ENCODE data around the gene NMNAT3. TPM values are rescaled to one million over a fixed set of nuclear protein-coding genes. Genes with fewer than 3 reads are reported as not detected.
A peak's percentile ranks its signal among the peaks of the same experiment; 100 is the strongest.

NMNAT3 gene
- total and polyA plus RNA-seq, 2 experiments from 2014 or later = 8.3 to 9.2 TPM

DNA sequence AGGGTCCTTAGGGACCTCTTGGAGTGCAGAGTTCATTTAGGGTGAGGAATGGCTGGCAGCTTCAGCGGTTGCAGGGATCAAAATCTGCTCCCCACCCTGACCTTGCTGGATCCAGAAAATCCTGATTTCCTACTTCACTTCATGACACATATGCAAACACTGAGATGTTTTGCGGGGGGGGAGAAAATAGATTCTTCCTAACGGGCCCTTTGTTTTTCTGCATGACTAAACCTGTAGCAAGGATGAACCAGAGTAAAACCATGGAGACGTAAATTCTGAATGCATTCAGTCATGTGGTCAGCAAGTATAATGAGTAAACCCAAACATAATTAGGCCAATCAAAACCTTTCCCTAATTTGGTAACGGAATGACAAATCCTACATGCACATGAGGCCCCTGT is 118.2 kb downstream of the NMNAT3 start (continued):
- TF ChIP-seq STAT1 (IDR thresholded peaks at IDR 0.05; ENCODE audit: unreplicated experiment) = no peak
- no peak for TF ChIP-seq EZH2phosphoT487 (IDR thresholded peaks at IDR 0.05; ENCODE audit: unreplicated experiment)
- TF ChIP-seq JUNB (IDR thresholded peaks at IDR 0.05; ENCODE audit: unreplicated experiment) = no peak
- TF ChIP-seq, protein P1, sequence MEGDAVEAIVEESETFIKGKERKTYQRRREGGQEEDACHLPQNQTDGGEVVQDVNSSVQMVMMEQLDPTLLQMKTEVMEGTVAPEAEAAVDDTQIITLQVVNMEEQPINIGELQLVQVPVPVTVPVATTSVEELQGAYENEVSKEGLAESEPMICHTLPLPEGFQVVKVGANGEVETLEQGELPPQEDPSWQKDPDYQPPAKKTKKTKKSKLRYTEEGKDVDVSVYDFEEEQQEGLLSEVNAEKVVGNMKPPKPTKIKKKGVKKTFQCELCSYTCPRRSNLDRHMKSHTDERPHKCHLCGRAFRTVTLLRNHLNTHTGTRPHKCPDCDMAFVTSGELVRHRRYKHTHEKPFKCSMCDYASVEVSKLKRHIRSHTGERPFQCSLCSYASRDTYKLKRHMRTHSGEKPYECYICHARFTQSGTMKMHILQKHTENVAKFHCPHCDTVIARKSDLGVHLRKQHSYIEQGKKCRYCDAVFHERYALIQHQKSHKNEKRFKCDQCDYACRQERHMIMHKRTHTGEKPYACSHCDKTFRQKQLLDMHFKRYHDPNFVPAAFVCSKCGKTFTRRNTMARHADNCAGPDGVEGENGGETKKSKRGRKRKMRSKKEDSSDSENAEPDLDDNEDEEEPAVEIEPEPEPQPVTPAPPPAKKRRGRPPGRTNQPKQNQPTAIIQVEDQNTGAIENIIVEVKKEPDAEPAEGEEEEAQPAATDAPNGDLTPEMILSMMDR (conservative IDR thresholded peaks at IDR 0.05; ENCODE audit: low read depth in 2 of 2) = no peak
- TF ChIP-seq EZH2 (IDR thresholded peaks at IDR 0.05; ENCODE audit: low read depth, unreplicated experiment) = no peak

DNA sequence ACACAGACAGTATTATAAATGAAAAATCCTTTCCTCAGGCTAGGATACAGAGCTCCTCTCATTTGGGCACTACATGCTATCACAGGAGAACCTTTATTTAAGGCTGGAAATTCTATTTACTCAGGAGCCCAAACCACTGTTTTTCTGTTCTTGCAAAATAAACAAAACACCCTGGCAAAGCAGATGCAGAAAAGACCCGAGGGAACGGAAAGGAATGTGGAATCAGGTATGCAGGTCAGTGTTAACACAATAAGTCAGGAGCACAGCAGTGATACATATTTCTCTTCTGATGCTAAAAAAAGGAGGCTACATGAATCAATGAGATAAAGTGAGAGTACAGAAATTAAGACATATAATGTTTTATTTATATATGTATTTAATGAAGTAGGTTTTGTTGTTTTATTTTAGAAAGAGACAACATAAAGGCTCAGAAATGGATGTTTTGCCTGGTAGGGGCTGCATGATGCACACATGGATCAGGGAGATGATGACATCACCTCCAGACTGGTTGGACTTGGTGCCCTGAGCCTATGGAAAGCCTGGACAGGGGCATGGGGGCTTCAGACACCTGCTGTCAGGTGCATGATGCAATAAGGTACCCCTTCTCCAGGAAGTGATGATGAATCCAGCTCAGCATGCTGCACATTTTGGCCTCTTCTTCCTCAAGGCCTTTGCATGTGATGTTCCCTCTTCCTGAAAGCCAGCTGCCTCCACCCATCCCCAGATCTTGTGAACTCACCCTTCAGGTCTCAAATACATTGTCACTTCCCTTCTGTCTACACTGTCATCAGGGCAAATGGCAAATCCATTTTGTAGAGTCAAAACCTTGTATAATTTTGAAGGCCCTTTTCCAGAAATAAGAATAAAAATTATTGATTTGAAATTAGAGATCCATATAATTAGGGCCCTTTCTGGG is 119.2 kb downstream of the NMNAT3 start:
- Histone ChIP-seq H3K36me3 (ENCODE audit: insufficient read depth) (no peaks in the 10 kb centered on the region), H3K27ac (ENCODE audit: low read depth) (no peak overlapping the region), H3K4me2 (0 out of 2 replicates have a peak overlapping the region, but pooled peaks have one; percentile 20), H3K4me1 (ENCODE audit: insufficient read depth) (peaks cover 18% of the 10 kb centered on the region; the same call in 1 of the 2 replicates), H3K4me3 (no peak overlapping the region), H3K9me2 (ENCODE audit: insufficient read depth) (no peaks in the 10 kb centered on the region; the same call in 1 of the 2 replicates), H4K20me1 (replicated peaks; ENCODE audit: insufficient read depth) (no peaks in the 10 kb centered on the region), H2AFZ (no peak overlapping the region), H3F3A (replicated peaks; ENCODE audit: low read depth) (no peaks in the 10 kb centered on the region), H3K27me3 (ENCODE audit: insufficient read depth) (no peaks in the 10 kb centered on the region), H3K79me2 (replicated peaks; ENCODE audit: insufficient read depth) (no peaks in the 10 kb centered on the region)
- Mint-ChIP-seq H3K27ac (no peak overlapping the region), H3K4me1 (peaks cover 21% of the 10 kb centered on the region), H3K27me3 (ENCODE audit: insufficient read depth, low read depth, poor library complexity) (no peaks in the 10 kb centered on the region), H3K36me3 (ENCODE audit: low read depth) (no peaks in the 10 kb centered on the region), H3K4me3 (no peak overlapping the region), H3K9me3 (no peaks in the 10 kb centered on the region)
- no peak for ATAC-seq
- DNase-seq (ENCODE audit: low spot score) = peak; percentile 36
- no peak for TF ChIP-seq POLR2AphosphoS5 (IDR thresholded peaks at IDR 0.05; ENCODE audit: low read depth)
- TF ChIP-seq, protein P2, sequence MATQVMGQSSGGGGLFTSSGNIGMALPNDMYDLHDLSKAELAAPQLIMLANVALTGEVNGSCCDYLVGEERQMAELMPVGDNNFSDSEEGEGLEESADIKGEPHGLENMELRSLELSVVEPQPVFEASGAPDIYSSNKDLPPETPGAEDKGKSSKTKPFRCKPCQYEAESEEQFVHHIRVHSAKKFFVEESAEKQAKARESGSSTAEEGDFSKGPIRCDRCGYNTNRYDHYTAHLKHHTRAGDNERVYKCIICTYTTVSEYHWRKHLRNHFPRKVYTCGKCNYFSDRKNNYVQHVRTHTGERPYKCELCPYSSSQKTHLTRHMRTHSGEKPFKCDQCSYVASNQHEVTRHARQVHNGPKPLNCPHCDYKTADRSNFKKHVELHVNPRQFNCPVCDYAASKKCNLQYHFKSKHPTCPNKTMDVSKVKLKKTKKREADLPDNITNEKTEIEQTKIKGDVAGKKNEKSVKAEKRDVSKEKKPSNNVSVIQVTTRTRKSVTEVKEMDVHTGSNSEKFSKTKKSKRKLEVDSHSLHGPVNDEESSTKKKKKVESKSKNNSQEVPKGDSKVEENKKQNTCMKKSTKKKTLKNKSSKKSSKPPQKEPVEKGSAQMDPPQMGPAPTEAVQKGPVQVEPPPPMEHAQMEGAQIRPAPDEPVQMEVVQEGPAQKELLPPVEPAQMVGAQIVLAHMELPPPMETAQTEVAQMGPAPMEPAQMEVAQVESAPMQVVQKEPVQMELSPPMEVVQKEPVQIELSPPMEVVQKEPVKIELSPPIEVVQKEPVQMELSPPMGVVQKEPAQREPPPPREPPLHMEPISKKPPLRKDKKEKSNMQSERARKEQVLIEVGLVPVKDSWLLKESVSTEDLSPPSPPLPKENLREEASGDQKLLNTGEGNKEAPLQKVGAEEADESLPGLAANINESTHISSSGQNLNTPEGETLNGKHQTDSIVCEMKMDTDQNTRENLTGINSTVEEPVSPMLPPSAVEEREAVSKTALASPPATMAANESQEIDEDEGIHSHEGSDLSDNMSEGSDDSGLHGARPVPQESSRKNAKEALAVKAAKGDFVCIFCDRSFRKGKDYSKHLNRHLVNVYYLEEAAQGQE (IDR thresholded peaks at IDR 0.05; ENCODE audit: unreplicated experiment) = no peak
- TF ChIP-seq ZNF331 (CRISPR knock-in tag; IDR thresholded peaks at IDR 0.05; ENCODE audit: low read depth) = no peak
- TF ChIP-seq, protein P1 (conservative IDR thresholded peaks at IDR 0.05; ENCODE audit: low read depth in 2 of 2) = no peak
- TF ChIP-seq NANOG (IDR thresholded peaks at IDR 0.05; ENCODE audit: borderline replicate concordance) = no peak
- no peak for TF ChIP-seq CREB1 (CRISPR knock-in tag; IDR thresholded peaks at IDR 0.05; ENCODE audit: low read depth)

All from GM23338 (cell line).